ENCODE measurements around the gene SPAG16. TPM values are rescaled to one million over a fixed set of nuclear protein-coding genes. Genes with fewer than 3 reads are reported as not detected.

SPAG16 gene
- total RNA-seq, 1 experiment from 2014 or later: 0.30 TPM

DNA sequence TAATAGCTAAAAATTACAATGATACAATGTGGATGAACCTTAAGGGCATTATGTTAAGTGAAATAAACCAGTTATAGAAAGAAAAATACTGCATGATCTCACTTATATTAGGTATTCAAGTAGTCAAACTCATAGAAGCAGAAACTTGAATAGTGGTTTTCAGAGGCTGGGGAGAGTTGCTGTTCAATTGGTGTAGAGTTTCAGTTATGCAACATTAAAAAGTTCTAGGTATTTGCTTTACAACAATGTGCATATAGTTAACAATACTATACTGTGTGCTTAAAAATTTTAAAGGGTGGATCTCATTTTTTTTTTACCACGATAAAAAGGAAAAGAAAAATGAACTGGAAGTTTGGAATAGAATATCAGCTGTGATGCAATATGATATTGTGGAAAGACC is 479.1 kb downstream of the SPAG16 start:
- TF ChIP-seq FOSL1 (IDR thresholded peaks at IDR 0.05; ENCODE audit: low read depth) (no peak), YY1 (IDR thresholded peaks at IDR 0.05; ENCODE audit: extremely low read depth, insufficient replicate concordance, low read depth, low read length) (no peak), ELF1 (IDR thresholded peaks at IDR 0.05; ENCODE audit: borderline replicate concordance, low read depth) (no peak), POLR2A (IDR thresholded peaks at IDR 0.05; ENCODE audit: borderline replicate concordance, extremely low read depth, insufficient read depth, insufficient read length) (no peak), REST (IDR thresholded peaks at IDR 0.05; ENCODE audit: low read depth) (no peak), EZH2 (IDR thresholded peaks at IDR 0.05) (no peak), EGR1 (IDR thresholded peaks at IDR 0.05; ENCODE audit: low read depth) (no peak), EZH2phosphoT487 (IDR thresholded peaks at IDR 0.05; ENCODE audit: borderline replicate concordance) (no peak), CTCF (IDR thresholded peaks at IDR 0.05 in 2 of 3, conservative IDR thresholded peaks at IDR 0.05 in 1 of 3; ENCODE audit: borderline replicate concordance in 1 of 3, insufficient read depth in 1 of 3, low read depth in 2 of 3, low read length in 2 of 3) (no peak), SRF (IDR thresholded peaks at IDR 0.05; ENCODE audit: low read depth) (no peak), SIN3A (IDR thresholded peaks at IDR 0.05; ENCODE audit: low read depth) (no peak), JUND (IDR thresholded peaks at IDR 0.05) (no peak), CEBPB (IDR thresholded peaks at IDR 0.05; ENCODE audit: low read depth) (no peak), ZNF274 (IDR thresholded peaks at IDR 0.05; ENCODE audit: low read depth, low read length) (no peak), SP1 (IDR thresholded peaks at IDR 0.05; ENCODE audit: low read depth) (no peak)
- TF ChIP-seq, protein P1, sequence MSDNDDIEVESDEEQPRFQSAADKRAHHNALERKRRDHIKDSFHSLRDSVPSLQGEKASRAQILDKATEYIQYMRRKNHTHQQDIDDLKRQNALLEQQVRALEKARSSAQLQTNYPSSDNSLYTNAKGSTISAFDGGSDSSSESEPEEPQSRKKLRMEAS (IDR thresholded peaks at IDR 0.05): no peak
- TF ChIP-seq, protein P2, sequence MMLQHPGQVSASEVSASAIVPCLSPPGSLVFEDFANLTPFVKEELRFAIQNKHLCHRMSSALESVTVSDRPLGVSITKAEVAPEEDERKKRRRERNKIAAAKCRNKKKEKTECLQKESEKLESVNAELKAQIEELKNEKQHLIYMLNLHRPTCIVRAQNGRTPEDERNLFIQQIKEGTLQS (IDR thresholded peaks at IDR 0.05): no peak
- H3K27ac ChIP-seq (ENCODE audit: low read depth, low read length): no peak overlapping the region
- no peak overlapping the region for H3K4me3 ChIP-seq (replicated peaks in 1 of 2; ENCODE audit: low read depth in 1 of 2, low read length in 2 of 2)
- no peaks in the 10 kb centered on the region for H3K9me3 ChIP-seq (ENCODE audit: control insufficient read depth in 1 of 2, insufficient read depth in 1 of 2, low read depth in 1 of 2, low read length in 2 of 2)
- BruUV-seq (replicated peaks): no TSS peak
- ChIA-PET POLR2A (no interaction called here), RAD21 (ENCODE audit: low non-redundant PET in 1 of 2, low total read pairs in 2 of 2, uncharacterized antibody in 2 of 2, unreplicated experiment in 2 of 2) (no interaction called here), CTCF (no interaction called here)
- no peak for ATAC-seq
- intact Hi-C loops (cut with micrococcal nuclease): no loop called here
- DNase-seq (ENCODE audit: low read depth, low spot score): no peak
- no peaks in the 10 kb centered on the region for H3K27me3 ChIP-seq (ENCODE audit: insufficient read depth, low read length)
- no peak overlapping the region for H2AFZ ChIP-seq (ENCODE audit: low read depth, low read length, poor library complexity, severe bottlenecking)
- no peak overlapping the region for H3K9ac ChIP-seq (ENCODE audit: low read length)
- no peaks in the 10 kb centered on the region for H3K4me1 ChIP-seq (ENCODE audit: control insufficient read depth in 1 of 2, insufficient read depth in 2 of 2, low read length in 2 of 2)
- no peaks in the 10 kb centered on the region for H3K36me3 ChIP-seq (ENCODE audit: control insufficient read depth in 1 of 2, insufficient read depth in 2 of 2, low read length in 2 of 2)
- H3K9me2 ChIP-seq (ENCODE audit: insufficient read depth): no peaks in the 10 kb centered on the region
- H3K79me2 ChIP-seq (ENCODE audit: insufficient read depth, low read length): no peaks in the 10 kb centered on the region
- H4K20me1 ChIP-seq (ENCODE audit: insufficient read depth): no peaks in the 10 kb centered on the region
- no peak overlapping the region for H3K4me2 ChIP-seq (ENCODE audit: low read length)
